T-helper 9 cell (primary cell): ENCODE results near the gene SPG7.
A peak's percentile ranks its signal among the peaks of the same experiment; 100 is the strongest.
"Not testable (repeated sequence)": the region's sequence is repeated elsewhere in the genome, so short reads cannot be mapped to it uniquely, and the experiment has no call there.

Experiments
- DNase-seq: peaks from one replicate; pipeline ENCODE4 v3.0.0-alpha.2; 2020

Gene SPG7

GRCh38 chr16:89582614-89583196, 74.5 kb downstream of the SPG7 start:
- DNase-seq = no peak

- DNase-seq = no peak
Observed at GRCh38 chr16:89583197-89583894, 75.1 kb downstream of the SPG7 start.

DNA sequence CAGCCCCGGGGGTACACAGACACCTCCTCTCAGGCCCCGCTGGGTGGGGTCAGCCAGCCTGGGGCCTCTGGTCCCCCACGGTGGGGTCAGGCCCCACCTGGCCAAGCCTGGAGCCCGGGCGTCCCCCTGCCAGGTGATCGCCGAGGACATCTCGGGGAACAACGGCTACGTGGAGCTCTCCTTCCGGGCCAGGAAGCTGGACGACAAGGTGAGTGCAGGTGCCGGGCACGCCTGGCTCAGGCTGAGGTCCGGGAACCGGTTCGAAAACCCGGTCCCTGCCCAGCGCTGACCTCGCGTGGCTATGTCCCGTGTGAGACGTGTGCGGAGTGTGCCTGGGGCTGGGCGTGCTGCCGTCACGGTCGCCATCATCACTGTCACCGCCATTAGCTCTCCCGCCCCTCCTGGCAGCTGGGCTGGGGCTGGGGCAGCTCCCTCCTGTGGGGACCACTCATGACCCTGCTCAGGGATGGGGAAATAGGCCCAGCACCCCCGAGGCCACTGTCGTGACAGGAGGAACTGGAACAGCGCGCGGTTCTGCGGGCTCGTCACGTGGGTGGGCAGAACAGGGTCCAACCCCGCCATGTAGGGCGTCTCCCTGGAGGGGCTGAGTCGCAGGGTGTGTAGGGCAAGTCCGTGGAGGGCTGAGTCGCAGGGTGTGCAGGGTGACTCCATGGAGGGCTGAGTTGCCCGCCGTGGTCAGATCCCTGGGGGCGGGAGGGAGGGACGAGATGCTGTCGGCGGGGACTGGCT, 75.9 kb downstream of the SPG7 start:
- no peak for DNase-seq

DNA sequence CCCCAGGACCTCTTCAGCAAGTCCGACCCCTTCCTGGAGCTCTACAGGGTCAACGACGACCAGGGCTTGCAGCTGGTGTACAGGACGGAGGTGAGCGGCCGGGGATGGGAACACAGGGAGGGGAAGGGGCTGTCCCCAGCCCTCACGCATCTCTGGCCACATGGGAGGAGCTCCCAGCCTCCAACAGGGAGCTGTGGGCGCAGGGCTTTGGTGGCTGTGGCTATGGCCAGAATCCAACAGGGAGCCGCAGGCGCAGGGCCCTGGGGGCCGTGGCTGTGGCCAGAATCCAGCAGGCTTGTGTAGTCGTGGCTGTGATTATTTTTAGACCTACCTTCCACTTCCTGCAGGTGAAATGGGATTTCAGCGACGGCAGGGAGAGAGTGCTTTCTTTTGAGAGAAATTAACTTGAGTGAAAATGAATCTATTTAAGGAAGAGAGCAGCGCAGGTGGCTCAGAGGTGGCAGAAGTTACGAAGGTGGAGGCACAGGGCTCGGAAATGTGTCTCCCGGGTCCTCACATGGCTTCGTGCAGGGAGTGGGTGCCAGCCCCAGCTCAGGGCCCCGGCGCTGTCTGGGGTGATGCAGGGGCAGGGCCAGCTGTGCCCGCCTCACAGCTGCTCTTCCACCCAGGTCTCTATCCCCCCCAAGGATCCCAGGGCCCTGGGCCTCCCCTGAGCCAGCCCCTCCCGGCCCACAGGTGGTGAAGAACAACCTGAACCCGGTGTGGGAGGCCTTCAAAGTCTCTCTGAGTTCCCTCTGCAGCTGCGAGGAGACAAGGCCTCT, 76.8 kb downstream of the SPG7 start:
- no peak for DNase-seq

- no peak for DNase-seq
Observed at GRCh38 chr16:89586218-89586617, 78.0 kb downstream of the SPG7 start.

DNA sequence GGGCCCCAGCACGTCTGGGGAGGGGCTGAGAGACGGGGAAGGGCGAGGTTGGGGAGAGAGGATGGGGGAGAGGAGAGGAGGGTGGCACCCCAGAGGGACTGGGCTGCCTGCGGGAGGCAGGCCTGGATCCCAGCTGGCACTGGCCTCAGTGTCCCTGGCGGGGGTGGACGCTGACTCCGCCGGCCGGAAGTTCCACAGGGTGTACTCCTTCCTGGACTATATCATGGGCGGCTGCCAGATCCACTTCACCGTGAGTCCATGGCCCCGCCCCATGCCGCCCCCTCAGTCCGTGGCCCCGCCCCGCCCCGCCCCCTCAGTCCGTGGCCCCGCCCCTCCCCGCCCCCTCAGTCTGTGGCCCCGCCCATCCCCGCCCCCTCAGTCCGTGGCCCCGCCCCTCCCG, 78.7 kb downstream of the SPG7 start:
- peak; percentile 36 for DNase-seq

DNA sequence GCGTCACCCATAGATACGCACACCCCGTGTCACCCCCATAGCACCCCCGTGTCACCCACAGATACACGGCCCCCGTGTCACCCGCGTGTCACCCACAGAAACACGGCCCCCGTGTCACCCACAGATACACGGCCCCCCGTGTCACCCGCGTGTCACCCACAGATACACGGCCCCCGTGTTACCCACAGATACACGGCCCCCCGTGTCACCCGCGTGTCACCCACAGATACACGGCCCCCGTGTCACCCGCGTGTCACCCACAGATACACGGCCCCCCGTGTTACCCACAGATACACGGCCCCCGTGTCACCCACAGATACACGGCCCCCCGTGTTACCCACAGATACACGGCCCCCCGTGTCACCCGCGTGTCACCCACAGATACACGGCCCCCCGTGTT, 79.5 kb downstream of the SPG7 start:
- not testable (repeated sequence) for DNase-seq

DNA sequence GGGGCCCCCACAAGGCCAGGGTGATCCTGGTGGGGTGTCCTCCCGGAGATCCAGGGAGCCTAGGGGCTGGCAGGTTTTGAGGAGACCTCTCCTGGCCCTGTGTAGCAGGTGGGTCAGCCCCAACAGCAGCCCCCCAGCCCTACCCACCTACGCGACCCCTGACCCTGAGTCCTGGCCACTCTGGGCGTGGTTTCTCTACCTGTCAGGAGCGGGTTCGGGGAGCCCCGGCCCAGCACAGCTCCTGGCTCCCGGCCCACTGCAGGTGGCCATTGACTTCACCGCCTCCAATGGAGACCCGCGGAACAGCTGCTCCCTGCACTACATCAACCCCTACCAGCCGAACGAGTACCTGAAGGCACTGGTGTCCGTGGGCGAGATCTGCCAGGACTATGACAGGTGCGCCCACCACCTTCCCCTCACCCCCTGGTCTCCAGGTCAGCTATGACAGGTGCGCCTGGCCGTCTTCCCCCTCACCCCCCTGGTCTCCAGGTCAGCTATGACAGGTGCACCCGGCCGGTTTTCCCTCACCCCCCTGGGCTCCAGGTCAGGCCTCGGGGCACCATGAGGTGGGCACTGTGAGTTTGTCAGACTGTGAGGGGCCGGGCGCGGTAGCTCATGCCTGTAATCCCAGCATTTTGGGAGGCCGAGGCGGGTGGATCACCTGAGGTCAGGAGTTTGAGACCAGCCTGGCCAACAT, 80.4 kb downstream of the SPG7 start:
- no peak for DNase-seq

DNA sequence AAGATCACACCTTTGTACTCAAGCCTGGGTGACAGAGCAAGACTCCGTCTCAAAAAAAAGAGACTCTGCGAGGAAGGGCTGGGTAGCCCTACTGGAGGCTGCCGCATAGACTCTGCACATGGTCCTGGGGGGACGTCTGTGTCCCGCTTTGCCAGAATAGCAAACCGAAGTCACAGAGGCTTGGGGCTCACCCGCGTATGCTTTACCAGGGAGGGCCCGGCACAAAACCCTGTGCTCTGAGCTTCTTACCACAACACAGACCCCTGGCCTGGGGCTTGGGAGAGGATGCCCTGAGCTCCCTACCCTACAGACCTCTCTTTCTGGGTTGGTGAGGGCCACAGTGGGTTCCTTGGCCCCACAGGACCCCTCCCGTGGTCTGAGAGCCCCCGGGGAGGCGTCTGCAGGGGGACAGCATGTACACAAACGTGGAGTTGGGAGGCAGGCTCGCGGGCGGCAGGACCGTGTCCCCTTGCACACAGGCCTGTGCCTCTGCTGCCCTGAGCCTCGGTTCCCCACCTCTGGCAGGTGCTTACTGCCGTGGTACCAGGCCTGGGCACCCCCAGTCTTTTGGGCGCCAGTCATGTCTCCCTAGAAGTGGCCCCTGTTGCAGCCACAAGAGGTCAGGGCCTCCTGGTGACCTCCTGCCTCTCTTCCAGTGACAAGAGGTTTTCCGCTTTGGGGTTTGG, 81.2 kb downstream of the SPG7 start:
- no peak for DNase-seq

DNA sequence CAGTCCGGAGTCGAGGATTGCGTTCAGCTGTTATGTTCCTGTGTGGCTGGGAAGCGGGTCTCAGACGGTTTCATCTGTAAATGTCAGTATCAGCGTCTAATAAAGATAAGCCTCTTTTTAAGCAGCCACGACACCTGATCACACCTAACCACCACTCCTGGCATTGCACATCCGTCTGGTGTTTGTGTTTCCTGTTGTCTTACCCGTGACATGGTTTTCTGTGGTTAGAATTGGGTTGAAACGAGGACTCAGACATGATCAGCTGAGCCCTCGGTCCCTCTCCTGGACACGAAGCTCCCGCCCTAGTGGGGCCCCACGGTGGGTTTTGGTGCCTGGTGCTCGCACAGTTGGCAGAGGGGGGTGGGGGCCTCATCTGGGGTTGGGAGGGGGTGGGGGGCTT, 85.6 kb downstream of the SPG7 start:
- peak; percentile 46 for DNase-seq

DNA sequence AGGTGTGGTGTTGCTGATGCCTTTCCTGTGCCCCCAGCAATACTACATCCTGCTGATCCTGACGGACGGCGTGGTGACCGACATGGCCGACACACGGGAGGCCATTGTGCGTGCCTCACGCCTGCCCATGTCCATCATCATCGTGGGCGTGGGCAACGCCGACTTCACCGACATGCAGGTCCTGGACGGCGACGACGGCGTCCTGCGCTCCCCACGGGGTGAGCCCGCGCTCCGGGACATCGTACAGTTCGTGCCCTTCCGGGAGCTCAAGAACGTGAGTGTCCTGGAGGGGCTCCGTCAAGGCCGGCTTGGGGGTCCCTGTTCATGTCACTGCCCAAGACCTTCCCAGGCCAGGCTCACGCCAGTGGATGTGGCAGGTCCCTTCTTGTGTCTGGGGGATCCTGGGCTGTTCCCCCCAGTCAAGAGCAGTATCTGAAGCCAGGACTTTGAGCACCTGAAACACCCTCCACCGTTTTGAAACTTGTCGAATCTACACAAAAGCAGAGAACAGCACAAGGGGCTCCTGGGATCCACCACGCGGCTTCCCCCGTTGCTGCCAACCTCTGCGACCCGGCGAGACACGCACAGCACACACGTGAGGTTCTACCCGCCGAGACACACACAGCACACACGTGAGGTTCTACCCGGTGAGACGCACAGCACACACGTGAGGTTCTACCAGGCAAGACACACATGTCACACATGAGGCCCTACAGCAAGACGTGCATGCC, 87.3 kb downstream of the SPG7 start:
- no peak for DNase-seq

GRCh38 chr16:89596061-89596689, 88.0 kb downstream of the SPG7 start:
- DNase-seq = no peak

- DNase-seq = no peak
Observed at GRCh38 chr16:89596957-89597649, 88.9 kb downstream of the SPG7 start.

- no peak for DNase-seq
Observed at GRCh38 chr16:89598199-89598598, 90.0 kb downstream of the SPG7 start.

DNA sequence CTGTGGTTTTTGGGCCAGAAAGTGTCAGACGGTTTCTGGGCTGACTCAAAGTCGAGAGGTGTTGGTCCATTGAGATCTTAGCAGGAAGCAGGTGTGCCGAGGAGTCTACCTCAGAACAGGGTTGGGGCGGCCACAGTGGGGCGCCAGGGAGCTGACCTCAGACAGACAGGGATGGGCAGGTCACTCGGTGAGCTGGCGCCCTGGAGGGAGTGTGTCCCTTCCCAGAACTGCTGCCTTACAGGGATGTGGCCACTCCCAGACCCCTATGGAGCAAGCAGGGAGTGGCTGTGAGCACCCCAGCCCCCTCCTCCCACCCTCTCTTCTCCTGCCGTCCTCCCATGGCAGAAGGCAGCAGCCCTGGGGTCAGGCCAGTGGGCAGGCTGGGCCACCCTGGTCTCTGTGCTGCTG, 91.3 kb downstream of the SPG7 start:
- no peak for DNase-seq

- no peak for DNase-seq
Observed at GRCh38 chr16:89599902-89600301, 91.7 kb downstream of the SPG7 start.

DNA sequence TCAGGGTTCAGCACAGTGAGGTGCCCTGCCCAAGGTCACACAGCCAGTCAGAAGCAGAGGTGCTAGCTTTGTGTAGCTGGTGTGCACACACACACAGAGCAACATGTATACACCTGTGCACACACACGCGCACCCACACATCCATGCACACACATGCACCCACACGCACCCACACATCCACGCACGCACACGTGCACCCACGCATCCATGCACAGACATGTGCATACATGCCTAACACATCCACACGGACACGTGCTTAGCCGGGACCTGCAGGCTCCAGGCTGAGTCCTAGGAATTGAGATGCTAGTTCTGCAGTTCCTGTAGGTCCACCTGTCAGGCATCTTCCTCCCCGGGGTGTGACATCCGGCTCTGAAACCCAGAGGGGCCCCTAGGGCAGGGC, 92.2 kb downstream of the SPG7 start:
- no peak for DNase-seq

DNA sequence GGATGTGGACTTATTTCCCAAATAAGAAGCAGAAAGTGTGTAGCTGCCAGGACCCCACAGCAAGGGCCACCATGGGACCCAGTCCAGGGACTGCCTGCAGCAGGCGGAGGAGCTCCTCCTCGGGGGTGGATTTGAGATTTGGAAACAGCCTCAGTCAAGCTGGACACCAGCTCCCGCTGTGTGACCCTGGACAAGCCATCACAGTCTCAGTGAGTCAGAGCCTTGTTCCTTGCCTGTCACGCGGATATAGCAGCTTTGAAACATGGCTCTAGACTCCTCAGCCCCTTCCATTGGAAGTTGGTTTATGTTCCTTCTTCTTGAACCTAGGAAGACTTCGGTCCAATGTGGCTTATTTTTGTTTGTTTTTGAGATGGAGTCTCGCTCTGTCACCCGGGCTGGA, 92.8 kb downstream of the SPG7 start:
- no peak for DNase-seq

DNA sequence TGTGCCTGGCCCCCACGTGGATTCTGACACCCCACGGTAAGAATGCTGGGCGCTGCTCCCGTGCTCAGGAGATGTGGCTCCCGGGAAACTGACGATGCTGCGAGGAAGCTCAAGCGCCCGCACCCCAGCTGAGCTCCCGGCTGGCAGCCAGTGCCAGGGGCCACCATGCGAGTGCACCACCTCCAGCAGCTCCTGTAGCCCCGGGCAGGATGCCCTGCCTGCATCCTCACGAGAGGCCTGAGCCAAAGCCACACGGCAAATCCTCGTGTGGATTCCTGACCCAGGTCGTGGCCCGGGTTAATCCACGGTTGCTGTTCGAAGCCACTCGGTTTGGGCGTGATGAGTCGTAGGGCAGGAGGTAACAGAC, 93.7 kb downstream of the SPG7 start:
- DNase-seq = no peak

DNA sequence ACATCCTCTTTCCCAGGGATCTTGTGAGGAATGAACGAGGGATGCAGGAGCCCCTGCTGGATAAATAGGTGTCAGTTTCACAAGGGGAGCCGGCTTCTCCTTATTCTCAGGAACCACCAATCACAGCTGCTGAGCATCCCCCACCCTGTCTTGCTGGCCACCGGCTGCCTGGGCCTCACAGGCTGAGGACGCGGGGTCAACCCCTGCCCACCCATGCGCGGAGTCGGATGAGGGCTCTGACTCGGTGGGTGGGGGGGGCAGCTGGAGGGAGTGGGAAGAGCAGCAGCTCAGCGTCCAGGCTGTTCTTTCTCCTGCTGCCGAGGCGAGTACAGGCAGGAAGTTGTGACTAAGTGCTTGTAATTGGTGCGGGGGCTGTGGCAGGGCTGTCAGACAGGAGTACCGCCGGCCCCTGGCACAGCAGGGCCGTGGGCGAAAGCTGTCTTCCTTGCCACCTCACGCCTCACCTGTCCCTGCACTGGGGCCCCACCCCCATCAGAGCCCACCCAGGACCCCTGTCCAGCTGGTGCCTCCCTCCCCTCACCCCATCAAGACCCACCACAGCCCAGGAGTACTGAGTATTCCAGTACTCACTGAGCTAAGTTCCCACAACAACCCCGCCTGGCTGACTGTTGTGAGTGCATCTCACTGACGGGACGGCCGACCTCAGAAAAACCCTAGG, 94.2 kb downstream of the SPG7 start:
- DNase-seq = peak; percentile 42
